HEK293 (cell line): ENCODE data around the gene CHRNA7.

Source experiments
- CTCF ChIP-seq: fragments of 450-650 bp; formaldehyde crosslinking; IDR thresholded peaks from 2 replicates; pipeline ENCODE4 v1.5.1; 2016; ENCODE audit warnings: missing biosample characterization, missing genetic modification characterization
- INSM2 ChIP-seq: fragments of 450-650 bp; formaldehyde crosslinking; IDR thresholded peaks from 2 replicates; pipeline ENCODE4 v1.5.1; 2016; ENCODE audit warnings: missing biosample characterization, missing genetic modification characterization
- PATZ1 ChIP-seq: fragments of 450-650 bp; formaldehyde crosslinking; IDR thresholded peaks from 2 replicates; pipeline ENCODE4 v1.5.1; 2016; ENCODE audit warnings: missing biosample characterization, missing genetic modification characterization
- PRDM1 ChIP-seq: fragments of 450-650 bp; formaldehyde crosslinking; IDR thresholded peaks from 2 replicates; pipeline ENCODE4; 2016; ENCODE audit warnings: missing biosample characterization, missing genetic modification characterization
- SETDB1 ChIP-seq: IDR thresholded peaks from one replicate; pipeline ENCODE4 v1.6.1; 2017; ENCODE audit warnings: mild to moderate bottlenecking, low read length, moderate library complexity, mixed read lengths; ENCODE audit not compliant: insufficient read length
- SP2 ChIP-seq: fragments of 450-650 bp; formaldehyde crosslinking; IDR thresholded peaks from 2 replicates; pipeline ENCODE4 v1.5.1; 2016; ENCODE audit warnings: missing biosample characterization, missing genetic modification characterization
- WT1 ChIP-seq: fragments of 450-650 bp; formaldehyde crosslinking; IDR thresholded peaks from 2 replicates; pipeline ENCODE4 v1.5.1; 2016; ENCODE audit warnings: missing biosample characterization, missing genetic modification characterization
- ZBTB21 ChIP-seq: fragments of 450-650 bp; formaldehyde crosslinking; IDR thresholded peaks from 2 replicates; pipeline ENCODE4 v1.5.1; 2017; ENCODE audit warnings: missing biosample characterization, missing genetic modification characterization
- ZBTB26 ChIP-seq: fragments of 450-650 bp; formaldehyde crosslinking; optimal IDR thresholded peaks from 2 replicates; pipeline ENCODE3; 2016; ENCODE audit warnings: missing biosample characterization, mild to moderate bottlenecking, missing genetic modification characterization
- ZFHX2 ChIP-seq: fragments of 450-650 bp; formaldehyde crosslinking; conservative IDR thresholded peaks from 2 replicates; pipeline ENCODE4 v1.5.1; 2016; ENCODE audit warnings: missing biosample characterization, missing genetic modification characterization
- ZNF23 ChIP-seq: fragments of 450-650 bp; formaldehyde crosslinking; IDR thresholded peaks from 2 replicates; pipeline ENCODE4 v1.5.1; 2016; ENCODE audit warnings: missing biosample characterization, missing genetic modification characterization, borderline replicate concordance
- ZNF561 ChIP-seq: fragments of 450-650 bp; IDR thresholded peaks from 2 replicates; pipeline ENCODE4 v1.5.1; 2018; ENCODE audit warnings: missing biosample characterization, missing genetic modification characterization, borderline replicate concordance
- ZNF580 ChIP-seq: fragments of 450-650 bp; formaldehyde crosslinking; IDR thresholded peaks from 2 replicates; pipeline ENCODE4 v1.5.1; 2016; ENCODE audit warnings: missing biosample characterization, missing genetic modification characterization

- no peak for TF ChIP-seq ZFHX2 (tag by site-specific recombination)
- TF ChIP-seq ZNF561: no peak
- TF ChIP-seq ZBTB21 (tag by site-specific recombination): no peak
- no peak for TF ChIP-seq WT1
- TF ChIP-seq INSM2 (tag by site-specific recombination): no peak
- no peak for TF ChIP-seq SETDB1
- no peak for TF ChIP-seq ZNF580 (tag by site-specific recombination)
- TF ChIP-seq CTCF (tag by site-specific recombination): no peak
- TF ChIP-seq SP2 (tag by site-specific recombination): no peak
- TF ChIP-seq PATZ1 (tag by site-specific recombination): no peak
- no peak for TF ChIP-seq PRDM1 (tag by site-specific recombination)
- TF ChIP-seq ZNF23 (tag by site-specific recombination): no peak
- TF ChIP-seq ZBTB26 (tag by site-specific recombination): no peak
These were observed 93.2 kb downstream of the CHRNA7 start for GRCh38 chr15:32123473-32123872.
